H9 (cell line): ENCODE data around the gene FHOD3. TPM values are rescaled to one million over a fixed set of nuclear protein-coding genes. Genes with fewer than 3 reads are reported as not detected.

Source experiments
- DNase-seq: peaks from one replicate; pipeline ENCODE4 v3.0.0-alpha.2; 2017
- H2AFZ ChIP-seq: one replicate; pipeline ENCODE4 v1.6.1; 2013; ENCODE audit warnings: mild to moderate bottlenecking, low read length, control low read depth, moderate library complexity
- H2AK5ac ChIP-seq: 2 replicates; pipeline ENCODE4 v1.6.1; 2013; ENCODE audit warnings: low read length, control low read depth, mixed read lengths; ENCODE audit not compliant: insufficient read length
- H2BK120ac ChIP-seq: one replicate; pipeline ENCODE4 v1.6.1; 2013; ENCODE audit warnings: low read depth, mild to moderate bottlenecking, low read length, control low read depth, inconsistent platforms; ENCODE audit not compliant: poor library complexity, severe bottlenecking
- H2BK12ac ChIP-seq: 2 replicates; pipeline ENCODE4 v1.6.1; 2013; ENCODE audit warnings: low read length, control low read depth, mixed read lengths, low read depth; ENCODE audit not compliant: insufficient read length
- H2BK15ac ChIP-seq: 2 replicates; pipeline ENCODE4 v1.6.1; 2013; ENCODE audit warnings: low read depth, low read length, control low read depth
- H2BK20ac ChIP-seq: one replicate; pipeline ENCODE4 v1.6.1; 2013; ENCODE audit warnings: low read depth, mild to moderate bottlenecking, low read length, control low read depth, inconsistent platforms; ENCODE audit not compliant: poor library complexity, severe bottlenecking
- H2BK5ac ChIP-seq: 2 replicates; pipeline ENCODE4 v1.6.1; 2013; ENCODE audit warnings: low read length, control low read depth, mixed read lengths; ENCODE audit not compliant: insufficient read length
- H3K14ac ChIP-seq: 2 replicates; pipeline ENCODE4 v1.6.1; 2013; ENCODE audit warnings: low read length, control low read depth; ENCODE audit not compliant: insufficient read depth
- H3K18ac ChIP-seq: 2 replicates; pipeline ENCODE4 v1.6.1; 2013; ENCODE audit warnings: low read depth, mild to moderate bottlenecking, mixed read lengths, low read length, control low read depth; ENCODE audit not compliant: insufficient read length
- H3K23ac ChIP-seq: 2 replicates; pipeline ENCODE4 v1.6.1; 2013; ENCODE audit warnings: low read length, control low read depth, mixed read lengths, low read depth; ENCODE audit not compliant: insufficient read length
- H3K23me2 ChIP-seq: 2 replicates; pipeline ENCODE4 v1.6.1; 2013; ENCODE audit warnings: low read depth, mild to moderate bottlenecking, mixed read lengths, low read length, control low read depth; ENCODE audit not compliant: insufficient read length, poor library complexity, severe bottlenecking
- H3K27ac ChIP-seq: 2 replicates; pipeline ENCODE4 v1.5.1; 2013; ENCODE audit warnings: low read length, control low read depth, mixed read lengths, low read depth; ENCODE audit not compliant: insufficient read length
- H3K27me3 ChIP-seq: 2 replicates; pipeline ENCODE4 v1.6.1; 2013; ENCODE audit warnings: low read length, control low read depth, inconsistent platforms; ENCODE audit not compliant: insufficient read depth
- H3K4ac ChIP-seq: 2 replicates; pipeline ENCODE4 v1.6.1; 2013; ENCODE audit warnings: low read depth, mild to moderate bottlenecking, control low read depth, inconsistent platforms, low read length, moderate library complexity
- H3K4me1 ChIP-seq: 2 replicates; pipeline ENCODE4 v1.6.1; 2013; ENCODE audit warnings: low read length, control low read depth, inconsistent platforms; ENCODE audit not compliant: insufficient read depth
- H3K4me2 ChIP-seq: 2 replicates; pipeline ENCODE4 v1.6.1; 2013; ENCODE audit warnings: low read length, control low read depth, mixed read lengths; ENCODE audit not compliant: insufficient read length, insufficient read depth
- H3K56ac ChIP-seq: 2 replicates; pipeline ENCODE4 v1.6.1; 2013; ENCODE audit warnings: low read depth, mild to moderate bottlenecking, mixed read lengths, low read length, control low read depth; ENCODE audit not compliant: insufficient read length
- H3K79me1 ChIP-seq: 2 replicates; pipeline ENCODE4 v1.6.1; 2013; ENCODE audit warnings: low read depth, mild to moderate bottlenecking, moderate library complexity, low read length, control low read depth, inconsistent platforms; ENCODE audit not compliant: insufficient read depth, poor library complexity, severe bottlenecking
- H3K79me2 ChIP-seq: 2 replicates; pipeline ENCODE4 v1.6.1; 2013; ENCODE audit warnings: low read length, control low read depth, inconsistent platforms; ENCODE audit not compliant: insufficient read depth
- H3K9ac ChIP-seq: 2 replicates; pipeline ENCODE4 v1.6.1; 2013; ENCODE audit warnings: low read length, control low read depth, mixed read lengths; ENCODE audit not compliant: insufficient read length; ENCODE audit errors: extremely low read depth
- H3K9me3 ChIP-seq: one replicate; pipeline ENCODE4 v1.6.1; 2013; ENCODE audit warnings: low read depth, low read length, inconsistent platforms; ENCODE audit not compliant: control insufficient read depth
- H3T11ph ChIP-seq: one replicate; pipeline ENCODE4 v1.6.1; 2013; ENCODE audit warnings: mild to moderate bottlenecking, low read length, control low read depth, inconsistent platforms
- H4K20me1 ChIP-seq: one replicate; pipeline ENCODE4 v1.6.1; 2013; ENCODE audit not compliant: control insufficient read depth, insufficient read length, insufficient read depth
- H4K5ac ChIP-seq: 2 replicates; pipeline ENCODE4 v1.6.1; 2013; ENCODE audit warnings: low read depth, mild to moderate bottlenecking, mixed read lengths, low read length, control low read depth; ENCODE audit not compliant: insufficient read length
- H4K8ac ChIP-seq: replicated peaks from 2 replicates; pipeline ENCODE4 v1.6.1; 2013; ENCODE audit warnings: low read length, control low read depth, mixed read lengths, low read depth; ENCODE audit not compliant: insufficient read length
- H4K91ac ChIP-seq: 2 replicates; pipeline ENCODE4 v1.6.1; 2013; ENCODE audit warnings: low read depth, mild to moderate bottlenecking, moderate library complexity, mixed read lengths, low read length, control low read depth; ENCODE audit not compliant: insufficient read length
- H3K27ac Mint-ChIP-seq, 3 experiments: 2 replicates in 2 of 3; 3 replicates in 1 of 3; pipeline ENCODE4 v1.8.0; 2020 to 2021; ENCODE audit warnings: mixed read lengths in 3 of 3, mild to moderate bottlenecking in 1 of 3, moderate library complexity in 1 of 3
- H3K27me3 Mint-ChIP-seq: 2 replicates; pipeline ENCODE4 v1.8.0; 2021; ENCODE audit warnings: low read depth, mild to moderate bottlenecking, moderate library complexity, mixed read lengths
- H3K36me3 Mint-ChIP-seq, 3 experiments: 2 replicates in 2 of 3; 3 replicates in 1 of 3; pipeline ENCODE4 v1.8.0; 2020 to 2021; ENCODE audit warnings: low read depth in 3 of 3, mixed read lengths in 3 of 3; ENCODE audit not compliant: insufficient read depth in 1 of 3
- H3K4me1 Mint-ChIP-seq, 2 experiments: 2 replicates each; pipeline ENCODE4 v1.8.0; 2020; ENCODE audit warnings: mixed read lengths in 2 of 2
- H3K4me3 Mint-ChIP-seq, 2 experiments: 2 replicates in 1 of 2; 3 replicates in 1 of 2; pipeline ENCODE4 v1.8.0; 2020 to 2021; ENCODE audit warnings: mild to moderate bottlenecking in 2 of 2, mixed read lengths in 2 of 2, moderate library complexity in 1 of 2
- H3K9me3 Mint-ChIP-seq, 2 experiments: 2 replicates in 1 of 2; 3 replicates in 1 of 2; pipeline ENCODE4 v1.8.0; 2020; ENCODE audit warnings: mild to moderate bottlenecking in 2 of 2, mixed read lengths in 2 of 2, moderate library complexity in 1 of 2
- CTCF ChIP-seq: fragments of 200-600 bp; sonication (generic); conservative IDR thresholded peaks from 3 replicates; pipeline ENCODE4 v1.8.0; 2021; ENCODE audit warnings: antibody characterized with exemption, mild to moderate bottlenecking
- WGBS: extraction: QIAGEN DNeasy Blood & Tissue Kit; methylation state at CpG from one replicate; pipeline ENCODE4 v1.1.7; 2013; ENCODE audit warnings: missing lambda C conversion rate, low lambda C conversion rate, mixed read lengths; ENCODE audit not compliant: insufficient read length; ENCODE audit errors: extremely low coverage; 5-methylcytosine and 5-hydroxymethylcytosine counted together
- total RNA-seq: library from RNA; stranded (reverse); gene quantifications from 2 replicates; pipeline ENCODE4 v1.2.1, GENCODE V29; 2021

The FHOD3 gene
- total RNA-seq, 1 experiment from 2014 or later = 8.0 TPM

- H3K23ac ChIP-seq = no peak overlapping the region
- no peaks in the 10 kb centered on the region for H3K27me3 ChIP-seq
- no peaks in the 10 kb centered on the region for H3K79me2 ChIP-seq
- H4K91ac ChIP-seq = no peak overlapping the region
- no peak overlapping the region for H4K8ac ChIP-seq
- H3K4ac ChIP-seq = no peak overlapping the region
- Mint-ChIP-seq H3K36me3 (peaks cover 17 to 23% (median 18%) of the 10 kb centered on the region in 3 experiments; a peak in 6 of 7 replicates), H3K27ac (peak overlapping the region in 2 of 3 experiments; percentile 32 to 40; a peak in 1 of 7 replicates), H3K4me3 (no peak overlapping the region), H3K9me3 (no peaks in the 10 kb centered on the region), H3K27me3 (no peaks in the 10 kb centered on the region), H3K4me1 (peaks cover 5% of the 10 kb centered on the region in 2 experiments; a peak in 3 of 4 replicates)
- no peak overlapping the region for H2AK5ac ChIP-seq
- no peaks in the 10 kb centered on the region for H3K9me3 ChIP-seq
- H2BK20ac ChIP-seq = no peak overlapping the region
- no peak overlapping the region for H2BK120ac ChIP-seq
- no peaks in the 10 kb centered on the region for H3K79me1 ChIP-seq
- H4K20me1 ChIP-seq = no peaks in the 10 kb centered on the region
- H3K9ac ChIP-seq = no peak overlapping the region
- no peaks in the 10 kb centered on the region for H3K4me1 ChIP-seq
- H3T11ph ChIP-seq = no peak overlapping the region
- no peak for DNase-seq
- H4K5ac ChIP-seq = no peak overlapping the region
- H3K18ac ChIP-seq = no peak overlapping the region
- no peak overlapping the region for H2AFZ ChIP-seq
- WGBS = no CpG with 5 or more reads among the region's 4 CpGs
- no peak overlapping the region for H3K27ac ChIP-seq
- no peak overlapping the region for H2BK15ac ChIP-seq
- no peak overlapping the region for H2BK5ac ChIP-seq
- H3K4me2 ChIP-seq = no peak overlapping the region
- no peak for TF ChIP-seq CTCF
- no peak overlapping the region for H3K56ac ChIP-seq
- H2BK12ac ChIP-seq = no peak overlapping the region
- no peak overlapping the region for H3K14ac ChIP-seq
- H3K23me2 ChIP-seq = no peaks in the 10 kb centered on the region
Measured at GRCh38 chr18:36786686-36787085, 489.2 kb downstream of the FHOD3 start.
